Measurements from ENCODE around the gene SSB.

- TF ChIP-seq CTCF (IDR thresholded peaks at IDR 0.05; ENCODE audit: insufficient read depth, low read length) (no peak), REST (IDR thresholded peaks at IDR 0.05; ENCODE audit: insufficient replicate concordance, low read depth) (no peak), POLR2AphosphoS5 (IDR thresholded peaks at IDR 0.05; ENCODE audit: low read depth) (no peak), SPI1 (IDR thresholded peaks at IDR 0.05; ENCODE audit: borderline replicate concordance, low read depth) (no peak), GABPA (IDR thresholded peaks at IDR 0.05; ENCODE audit: low read depth) (no peak)
Measured at GRCh38 chr2:169840747-169841142, 42.1 kb downstream of the SSB start.

Measured in HL-60 (cell line).